ENCODE measurements around the gene PRSS48.
A peak's percentile ranks its signal among the peaks of the same experiment; 100 is the strongest.

Gene PRSS48

GRCh38 chr4:151292038-151292437 is 15.1 kb downstream of the PRSS48 start:
- no peak overlapping the region for H3K9ac ChIP-seq (ENCODE audit: low read depth in 1 of 2, low read length in 2 of 2)
- no peaks in the 10 kb centered on the region for H3K27me3 ChIP-seq (ENCODE audit: control insufficient read depth in 1 of 2, insufficient read depth in 2 of 2, low read length in 2 of 2)
- H3K4me1 ChIP-seq (ENCODE audit: control insufficient read depth in 1 of 2, insufficient read depth in 2 of 2, low read length in 2 of 2): peaks cover 14 to 27% of the 10 kb centered on the region in 2 donors
- H3K36me3 ChIP-seq (ENCODE audit: control insufficient read depth in 1 of 2, insufficient read depth in 2 of 2, low read length in 2 of 2): peaks cover 0 to 4% of the 10 kb centered on the region in 2 donors
- no peak overlapping the region for H3K27ac ChIP-seq (ENCODE audit: low read depth, low read length)
- no peaks in the 10 kb centered on the region for H3K9me3 ChIP-seq (ENCODE audit: control insufficient read depth in 1 of 2, low read length in 2 of 2)
- H3K4me3 ChIP-seq (ENCODE audit: low read depth in 1 of 2, low read length in 2 of 2): no peak overlapping the region

- H3K27me3 ChIP-seq (ENCODE audit: control insufficient read depth in 1 of 2, insufficient read depth in 2 of 2, low read length in 2 of 2): no peaks in the 10 kb centered on the region
These were observed 18.0 kb downstream of the PRSS48 start for GRCh38 chr4:151294833-151295496.

GRCh38 chr4:151296227-151296626 is 19.3 kb downstream of the PRSS48 start:
- H3K4me3 ChIP-seq (ENCODE audit: low read depth in 1 of 2, low read length in 2 of 2): no peak overlapping the region
- peaks cover 14 to 27% of the 10 kb centered on the region in 2 donors for H3K4me1 ChIP-seq (ENCODE audit: control insufficient read depth in 1 of 2, insufficient read depth in 2 of 2, low read length in 2 of 2)
- no peak overlapping the region for H3K9ac ChIP-seq (ENCODE audit: low read depth in 1 of 2, low read length in 2 of 2)
- H3K27me3 ChIP-seq (ENCODE audit: control insufficient read depth in 1 of 2, insufficient read depth in 2 of 2, low read length in 2 of 2): no peaks in the 10 kb centered on the region
- no peaks in the 10 kb centered on the region for H3K9me3 ChIP-seq (ENCODE audit: control insufficient read depth in 1 of 2, low read length in 2 of 2)
- peaks cover 0 to 2% of the 10 kb centered on the region in 2 donors for H3K36me3 ChIP-seq (ENCODE audit: control insufficient read depth in 1 of 2, insufficient read depth in 2 of 2, low read length in 2 of 2)
- H3K27ac ChIP-seq (ENCODE audit: low read depth, low read length): no peak overlapping the region

More at GRCh38 chr4:151294833-151295496, 18.0 kb downstream of the PRSS48 start:
- Histone ChIP-seq H3K36me3 (ENCODE audit: control insufficient read depth in 1 of 2, insufficient read depth in 2 of 2, low read length in 2 of 2) (peaks cover 0 to 3% of the 10 kb centered on the region in 2 donors), H3K4me1 (ENCODE audit: control insufficient read depth in 1 of 2, insufficient read depth in 2 of 2, low read length in 2 of 2) (peaks cover 14 to 27% of the 10 kb centered on the region in 2 donors), H3K4me3 (ENCODE audit: low read depth in 1 of 2, low read length in 2 of 2) (peak overlapping the region; percentile 11 to 13), H3K9ac (ENCODE audit: low read depth in 1 of 2, low read length in 2 of 2) (no peak overlapping the region), H3K27ac (ENCODE audit: low read depth, low read length) (no peak overlapping the region), H3K9me3 (ENCODE audit: control insufficient read depth in 1 of 2, low read length in 2 of 2) (no peaks in the 10 kb centered on the region)

- no peak overlapping the region for H3K27ac ChIP-seq (ENCODE audit: low read depth, low read length)
- no peaks in the 10 kb centered on the region for H3K9me3 ChIP-seq (ENCODE audit: control insufficient read depth in 1 of 2, low read length in 2 of 2)
- no peak overlapping the region for H3K9ac ChIP-seq (ENCODE audit: low read depth in 1 of 2, low read length in 2 of 2)
- H3K4me3 ChIP-seq (ENCODE audit: low read depth in 1 of 2, low read length in 2 of 2): no peak overlapping the region
- peaks cover 14 to 27% of the 10 kb centered on the region in 2 donors for H3K4me1 ChIP-seq (ENCODE audit: control insufficient read depth in 1 of 2, insufficient read depth in 2 of 2, low read length in 2 of 2)
- H3K27me3 ChIP-seq (ENCODE audit: control insufficient read depth in 1 of 2, insufficient read depth in 2 of 2, low read length in 2 of 2): no peaks in the 10 kb centered on the region
- H3K36me3 ChIP-seq (ENCODE audit: control insufficient read depth in 1 of 2, insufficient read depth in 2 of 2, low read length in 2 of 2): peaks cover 0 to 2% of the 10 kb centered on the region in 2 donors
These were observed 20.2 kb downstream of the PRSS48 start for GRCh38 chr4:151297170-151297569.

- Histone ChIP-seq H3K9me3 (ENCODE audit: control insufficient read depth in 1 of 2, low read length in 2 of 2) (no peaks in the 10 kb centered on the region), H3K4me1 (ENCODE audit: control insufficient read depth in 1 of 2, insufficient read depth in 2 of 2, low read length in 2 of 2) (peaks cover 3 to 18% of the 10 kb centered on the region in 2 donors), H3K9ac (ENCODE audit: low read depth in 1 of 2, low read length in 2 of 2) (no peak overlapping the region), H3K27me3 (ENCODE audit: control insufficient read depth in 1 of 2, insufficient read depth in 2 of 2, low read length in 2 of 2) (no peaks in the 10 kb centered on the region), H3K4me3 (ENCODE audit: low read depth in 1 of 2, low read length in 2 of 2) (no peak overlapping the region), H3K27ac (ENCODE audit: low read depth, low read length) (no peak overlapping the region), H3K36me3 (ENCODE audit: control insufficient read depth in 1 of 2, insufficient read depth in 2 of 2, low read length in 2 of 2) (peaks cover 0 to 4% of the 10 kb centered on the region in 2 donors)
These were observed 25.5 kb downstream of the PRSS48 start for GRCh38 chr4:151302432-151302831.

- no peak overlapping the region for H3K27ac ChIP-seq (ENCODE audit: low read depth, low read length)
These were observed 27.3 kb downstream of the PRSS48 start for GRCh38 chr4:151304226-151304625.

GRCh38 chr4:151304755-151305154 is 27.8 kb downstream of the PRSS48 start:
- no peak overlapping the region for H3K9ac ChIP-seq (ENCODE audit: low read depth in 1 of 2, low read length in 2 of 2)
- no peak overlapping the region for H3K27ac ChIP-seq (ENCODE audit: low read depth, low read length)
- peaks cover 0 to 9% of the 10 kb centered on the region in 2 donors for H3K36me3 ChIP-seq (ENCODE audit: control insufficient read depth in 1 of 2, insufficient read depth in 2 of 2, low read length in 2 of 2)
- no peak overlapping the region for H3K4me3 ChIP-seq (ENCODE audit: low read depth in 1 of 2, low read length in 2 of 2)
- no peaks in the 10 kb centered on the region for H3K27me3 ChIP-seq (ENCODE audit: control insufficient read depth in 1 of 2, insufficient read depth in 2 of 2, low read length in 2 of 2)
- H3K9me3 ChIP-seq (ENCODE audit: control insufficient read depth in 1 of 2, low read length in 2 of 2): no peaks in the 10 kb centered on the region
- H3K4me1 ChIP-seq (ENCODE audit: control insufficient read depth in 1 of 2, insufficient read depth in 2 of 2, low read length in 2 of 2): peaks cover 3 to 18% of the 10 kb centered on the region in 2 donors

More at GRCh38 chr4:151304226-151304625, 27.3 kb downstream of the PRSS48 start:
- no peak overlapping the region for H3K4me3 ChIP-seq (ENCODE audit: low read depth in 1 of 2, low read length in 2 of 2)
- H3K4me1 ChIP-seq (ENCODE audit: control insufficient read depth in 1 of 2, insufficient read depth in 2 of 2, low read length in 2 of 2): peaks cover 3 to 18% of the 10 kb centered on the region in 2 donors
- H3K27me3 ChIP-seq (ENCODE audit: control insufficient read depth in 1 of 2, insufficient read depth in 2 of 2, low read length in 2 of 2): no peaks in the 10 kb centered on the region
- peaks cover 0 to 9% of the 10 kb centered on the region in 2 donors for H3K36me3 ChIP-seq (ENCODE audit: control insufficient read depth in 1 of 2, insufficient read depth in 2 of 2, low read length in 2 of 2)
- no peak overlapping the region for H3K9ac ChIP-seq (ENCODE audit: low read depth in 1 of 2, low read length in 2 of 2)
- H3K9me3 ChIP-seq (ENCODE audit: control insufficient read depth in 1 of 2, low read length in 2 of 2): no peaks in the 10 kb centered on the region

- Histone ChIP-seq H3K27me3 (ENCODE audit: control insufficient read depth in 1 of 2, insufficient read depth in 2 of 2, low read length in 2 of 2) (no peaks in the 10 kb centered on the region), H3K36me3 (ENCODE audit: control insufficient read depth in 1 of 2, insufficient read depth in 2 of 2, low read length in 2 of 2) (peaks cover 0 to 7% of the 10 kb centered on the region in 2 donors), H3K9ac (ENCODE audit: low read depth in 1 of 2, low read length in 2 of 2) (no peak overlapping the region), H3K4me3 (ENCODE audit: low read depth in 1 of 2, low read length in 2 of 2) (no peak overlapping the region), H3K9me3 (ENCODE audit: control insufficient read depth in 1 of 2, low read length in 2 of 2) (no peaks in the 10 kb centered on the region), H3K4me1 (ENCODE audit: control insufficient read depth in 1 of 2, insufficient read depth in 2 of 2, low read length in 2 of 2) (peaks cover 10 to 32% of the 10 kb centered on the region in 2 donors), H3K27ac (ENCODE audit: low read depth, low read length) (no peak overlapping the region)
These were observed 33.3 kb downstream of the PRSS48 start for GRCh38 chr4:151310124-151310728.

- Histone ChIP-seq H3K4me3 (ENCODE audit: low read depth in 1 of 2, low read length in 2 of 2) (peak overlapping the region in 1 of 2 donors; percentile 41), H3K9ac (ENCODE audit: low read depth in 1 of 2, low read length in 2 of 2) (no peak overlapping the region), H3K9me3 (ENCODE audit: control insufficient read depth in 1 of 2, low read length in 2 of 2) (no peaks in the 10 kb centered on the region), H3K4me1 (ENCODE audit: control insufficient read depth in 1 of 2, insufficient read depth in 2 of 2, low read length in 2 of 2) (peaks cover 32 to 44% of the 10 kb centered on the region in 2 donors), H3K27me3 (ENCODE audit: control insufficient read depth in 1 of 2, insufficient read depth in 2 of 2, low read length in 2 of 2) (no peaks in the 10 kb centered on the region), H3K36me3 (ENCODE audit: control insufficient read depth in 1 of 2, insufficient read depth in 2 of 2, low read length in 2 of 2) (peaks cover 0 to 1% of the 10 kb centered on the region in 2 donors), H3K27ac (ENCODE audit: low read depth, low read length) (no peak overlapping the region)
These were observed 36.5 kb downstream of the PRSS48 start for GRCh38 chr4:151313306-151314009.

- H3K4me1 ChIP-seq (ENCODE audit: control insufficient read depth in 1 of 2, insufficient read depth in 2 of 2, low read length in 2 of 2): peaks cover 32 to 44% of the 10 kb centered on the region in 2 donors
- no peaks in the 10 kb centered on the region for H3K9me3 ChIP-seq (ENCODE audit: control insufficient read depth in 1 of 2, low read length in 2 of 2)
- no peaks in the 10 kb centered on the region for H3K27me3 ChIP-seq (ENCODE audit: control insufficient read depth in 1 of 2, insufficient read depth in 2 of 2, low read length in 2 of 2)
- H3K27ac ChIP-seq (ENCODE audit: low read depth, low read length): no peak overlapping the region
- H3K36me3 ChIP-seq (ENCODE audit: control insufficient read depth in 1 of 2, insufficient read depth in 2 of 2, low read length in 2 of 2): no peaks in the 10 kb centered on the region
- H3K9ac ChIP-seq (ENCODE audit: low read depth in 1 of 2, low read length in 2 of 2): no peak overlapping the region
- peak overlapping the region in 1 of 2 donors; percentile 41 for H3K4me3 ChIP-seq (ENCODE audit: low read depth in 1 of 2, low read length in 2 of 2)
These were observed 37.0 kb downstream of the PRSS48 start for GRCh38 chr4:151314010-151314355.

Data from duodenal mucosa (tissue), 2 donors.